ENCODE data around the gene INTS11. TPM values are rescaled to one million over a fixed set of nuclear protein-coding genes. Genes with fewer than 3 reads are reported as not detected.

The INTS11 gene
- total and polyA plus RNA-seq, 4 donors: 26.3 to 40.5 (median 34.5) TPM

GRCh38 chr1:1333551-1334241 is 9.2 kb upstream of the INTS11 start:
- TF ChIP-seq HNF4G (IDR thresholded peaks at IDR 0.05): no peak
- TF ChIP-seq ZBTB33 (IDR thresholded peaks at IDR 0.05): no peak
- TF ChIP-seq FOXA2 (IDR thresholded peaks at IDR 0.05): no peak
- TF ChIP-seq NR2F2 (IDR thresholded peaks at IDR 0.05): no peak
- no peak for TF ChIP-seq HNF4A (conservative IDR thresholded peaks at IDR 0.05)
- no peak for TF ChIP-seq MAX (IDR thresholded peaks at IDR 0.05)
- no peak for TF ChIP-seq FOXA1 (IDR thresholded peaks at IDR 0.05)
- TF ChIP-seq, protein P1, sequence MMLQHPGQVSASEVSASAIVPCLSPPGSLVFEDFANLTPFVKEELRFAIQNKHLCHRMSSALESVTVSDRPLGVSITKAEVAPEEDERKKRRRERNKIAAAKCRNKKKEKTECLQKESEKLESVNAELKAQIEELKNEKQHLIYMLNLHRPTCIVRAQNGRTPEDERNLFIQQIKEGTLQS (IDR thresholded peaks at IDR 0.05): no peak
- TF ChIP-seq, protein P2, sequence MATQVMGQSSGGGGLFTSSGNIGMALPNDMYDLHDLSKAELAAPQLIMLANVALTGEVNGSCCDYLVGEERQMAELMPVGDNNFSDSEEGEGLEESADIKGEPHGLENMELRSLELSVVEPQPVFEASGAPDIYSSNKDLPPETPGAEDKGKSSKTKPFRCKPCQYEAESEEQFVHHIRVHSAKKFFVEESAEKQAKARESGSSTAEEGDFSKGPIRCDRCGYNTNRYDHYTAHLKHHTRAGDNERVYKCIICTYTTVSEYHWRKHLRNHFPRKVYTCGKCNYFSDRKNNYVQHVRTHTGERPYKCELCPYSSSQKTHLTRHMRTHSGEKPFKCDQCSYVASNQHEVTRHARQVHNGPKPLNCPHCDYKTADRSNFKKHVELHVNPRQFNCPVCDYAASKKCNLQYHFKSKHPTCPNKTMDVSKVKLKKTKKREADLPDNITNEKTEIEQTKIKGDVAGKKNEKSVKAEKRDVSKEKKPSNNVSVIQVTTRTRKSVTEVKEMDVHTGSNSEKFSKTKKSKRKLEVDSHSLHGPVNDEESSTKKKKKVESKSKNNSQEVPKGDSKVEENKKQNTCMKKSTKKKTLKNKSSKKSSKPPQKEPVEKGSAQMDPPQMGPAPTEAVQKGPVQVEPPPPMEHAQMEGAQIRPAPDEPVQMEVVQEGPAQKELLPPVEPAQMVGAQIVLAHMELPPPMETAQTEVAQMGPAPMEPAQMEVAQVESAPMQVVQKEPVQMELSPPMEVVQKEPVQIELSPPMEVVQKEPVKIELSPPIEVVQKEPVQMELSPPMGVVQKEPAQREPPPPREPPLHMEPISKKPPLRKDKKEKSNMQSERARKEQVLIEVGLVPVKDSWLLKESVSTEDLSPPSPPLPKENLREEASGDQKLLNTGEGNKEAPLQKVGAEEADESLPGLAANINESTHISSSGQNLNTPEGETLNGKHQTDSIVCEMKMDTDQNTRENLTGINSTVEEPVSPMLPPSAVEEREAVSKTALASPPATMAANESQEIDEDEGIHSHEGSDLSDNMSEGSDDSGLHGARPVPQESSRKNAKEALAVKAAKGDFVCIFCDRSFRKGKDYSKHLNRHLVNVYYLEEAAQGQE (IDR thresholded peaks at IDR 0.05): no peak
- TF ChIP-seq JUND (IDR thresholded peaks at IDR 0.05): no peak
- no peak for TF ChIP-seq TAF1 (conservative IDR thresholded peaks at IDR 0.05)
- no peak for TF ChIP-seq RAD21 (IDR thresholded peaks at IDR 0.05)
- no peak for TF ChIP-seq GABPA (IDR thresholded peaks at IDR 0.05 in 1 of 2, conservative IDR thresholded peaks at IDR 0.05 in 1 of 2)
- no peak for TF ChIP-seq SP1 (IDR thresholded peaks at IDR 0.05)
- TF ChIP-seq EGR1 (IDR thresholded peaks at IDR 0.05; ENCODE audit: low read depth in 2 of 2): no peak
- no peaks in the 10 kb centered on the region for H3K27me3 ChIP-seq (ENCODE audit: control insufficient read depth in 4 of 4, insufficient read depth in 4 of 4, low read length in 3 of 4)
- no peak overlapping the region for H3K4me3 ChIP-seq (ENCODE audit: low read depth in 1 of 3, low read length in 3 of 3)
- peaks cover 0 to 15% (median 3%) of the 10 kb centered on the region in 4 donors for H3K36me3 ChIP-seq (ENCODE audit: control insufficient read depth in 4 of 4, insufficient read depth in 3 of 4, low read depth in 1 of 4, low read length in 3 of 4)
- WGBS: 76% methylated on average over 36 of the region's 36 CpGs
- no peak overlapping the region for H3K9ac ChIP-seq (ENCODE audit: low read depth in 1 of 2, low read length in 2 of 2)
- no peak for DNase-seq (ENCODE audit: low spot score)
- peaks cover 6 to 22% (median 15%) of the 10 kb centered on the region in 4 donors for H3K4me1 ChIP-seq (ENCODE audit: control insufficient read depth in 4 of 4, insufficient read depth in 4 of 4, low read length in 3 of 4)
- H3K27ac ChIP-seq (ENCODE audit: low read depth in 1 of 2, low read length in 2 of 2): peak overlapping the region in 1 of 2 donors; percentile 67
- H3K9me3 ChIP-seq (ENCODE audit: control insufficient read depth in 4 of 4, low read length in 3 of 4): no peaks in the 10 kb centered on the region

DNA sequence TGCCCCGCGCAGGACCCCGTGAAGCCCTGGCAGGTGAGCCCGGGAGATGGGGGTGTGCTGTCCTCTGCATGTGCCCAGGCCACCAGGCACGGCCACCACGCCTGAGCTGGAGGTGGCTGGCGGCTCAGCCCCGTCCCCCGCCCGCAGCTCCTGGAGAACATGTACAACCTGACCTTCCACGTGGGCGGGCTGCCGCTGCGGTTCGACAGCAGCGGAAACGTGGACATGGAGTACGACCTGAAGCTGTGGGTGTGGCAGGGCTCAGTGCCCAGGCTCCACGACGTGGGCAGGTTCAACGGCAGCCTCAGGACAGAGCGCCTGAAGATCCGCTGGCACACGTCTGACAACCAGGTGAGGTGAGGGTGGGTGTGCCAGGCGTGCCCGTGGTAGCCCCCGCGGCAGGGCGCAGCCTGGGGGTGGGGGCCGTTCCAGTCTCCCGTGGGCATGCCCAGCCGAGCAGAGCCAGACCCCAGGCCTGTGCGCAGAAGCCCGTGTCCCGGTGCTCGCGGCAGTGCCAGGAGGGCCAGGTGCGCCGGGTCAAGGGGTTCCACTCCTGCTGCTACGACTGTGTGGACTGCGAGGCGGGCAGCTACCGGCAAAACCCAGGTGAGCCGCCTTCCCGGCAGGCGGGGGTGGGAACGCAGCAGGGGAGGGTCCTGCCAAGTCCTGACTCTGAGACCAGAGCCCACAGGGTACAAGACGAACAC is 8.5 kb upstream of the INTS11 start:
- no peaks in the 10 kb centered on the region for H3K27me3 ChIP-seq (ENCODE audit: control insufficient read depth in 4 of 4, insufficient read depth in 4 of 4, low read length in 3 of 4)
- no peak overlapping the region for H3K4me3 ChIP-seq (ENCODE audit: low read depth in 1 of 3, low read length in 3 of 3)
- H3K27ac ChIP-seq (ENCODE audit: low read depth in 1 of 2, low read length in 2 of 2): peak overlapping the region; percentile 49 to 67
- peaks cover 6 to 22% (median 15%) of the 10 kb centered on the region in 4 donors for H3K4me1 ChIP-seq (ENCODE audit: control insufficient read depth in 4 of 4, insufficient read depth in 4 of 4, low read length in 3 of 4)
- WGBS: 55% methylated on average over 48 of the region's 48 CpGs
- H3K9me3 ChIP-seq (ENCODE audit: control insufficient read depth in 4 of 4, low read length in 3 of 4): no peaks in the 10 kb centered on the region
- TF ChIP-seq EGR1 (IDR thresholded peaks at IDR 0.05; ENCODE audit: low read depth in 2 of 2): peak in 1 of 2 donors; percentile 39
- no peak for TF ChIP-seq TAF1 (conservative IDR thresholded peaks at IDR 0.05)
- TF ChIP-seq HNF4A (conservative IDR thresholded peaks at IDR 0.05): peak in 1 of 2 donors; percentile 52
- TF ChIP-seq NR2F2 (IDR thresholded peaks at IDR 0.05): no peak
- TF ChIP-seq, protein P2 (IDR thresholded peaks at IDR 0.05): no peak
- peak in 1 of 2 donors; percentile 39 for TF ChIP-seq GABPA (IDR thresholded peaks at IDR 0.05 in 1 of 2, conservative IDR thresholded peaks at IDR 0.05 in 1 of 2)
- TF ChIP-seq SP1 (IDR thresholded peaks at IDR 0.05): no peak
- no peak for DNase-seq (ENCODE audit: low spot score)
- no peak overlapping the region for H3K9ac ChIP-seq (ENCODE audit: low read depth in 1 of 2, low read length in 2 of 2)
- H3K36me3 ChIP-seq (ENCODE audit: control insufficient read depth in 4 of 4, insufficient read depth in 3 of 4, low read depth in 1 of 4, low read length in 3 of 4): peaks cover 0 to 10% (median 2%) of the 10 kb centered on the region in 4 donors

All from liver (tissue), 9 donors.